SJSA1 (cell line): ENCODE data around the gene CDK11A. TPM values are rescaled to one million over a fixed set of nuclear protein-coding genes. Genes with fewer than 3 reads are reported as not detected.
"Not testable (repeated sequence)": the region's sequence is repeated elsewhere in the genome, so short reads cannot be mapped to it uniquely, and the experiment has no call there.

Source experiments
- DNase-seq, 2 experiments: peaks; one replicate each; pipeline ENCODE4 v3.0.0-alpha.2; 2015 to 2020; ENCODE audit warnings: low spot score in 2 of 2, low read depth in 1 of 2
- H3K27ac ChIP-seq: fragments of 250-450 bp; sonication (Bioruptor Pico); 2 replicates; pipeline ENCODE4 v1.5.1; 2020; ENCODE audit warnings: mild to moderate bottlenecking, moderate library complexity
- H3K27me3 ChIP-seq: fragments of 250-450 bp; sonication (Bioruptor Pico); replicated peaks from 2 replicates; pipeline ENCODE4 v1.5.1; 2020; ENCODE audit warnings: mild to moderate bottlenecking, moderate library complexity
- H3K36me3 ChIP-seq: fragments of 250-450 bp; sonication (Bioruptor Pico); 2 replicates; pipeline ENCODE4 v1.5.1; 2020; ENCODE audit warnings: mild to moderate bottlenecking
- H3K4me1 ChIP-seq: fragments of 250-450 bp; sonication (Bioruptor Pico); replicated peaks from 2 replicates; pipeline ENCODE4 v1.6.1; 2021; ENCODE audit warnings: mild to moderate bottlenecking
- H3K4me3 ChIP-seq: fragments of 250-450 bp; sonication (Bioruptor Pico); 2 replicates; pipeline ENCODE4 v1.5.1; 2020; ENCODE audit warnings: mild to moderate bottlenecking
- H3K9me3 ChIP-seq: fragments of 250-450 bp; sonication (Bioruptor Pico); replicated peaks from 2 replicates; pipeline ENCODE4 v1.5.1; 2020; ENCODE audit warnings: mild to moderate bottlenecking
- total RNA-seq: library from RNA; depleted of rRNA; stranded (reverse); fragments of >200 nt; shearing (Covaris generic); gene quantifications from 2 replicates; pipeline ENCODE4 v1.2.3, GENCODE V29; 2014

Gene CDK11A
- total RNA-seq, 1 experiment from 2014 or later: 11.8 TPM

GRCh38 chr1:1758692-1759455 is 34.7 kb upstream of the CDK11A start:
- Histone ChIP-seq H3K4me3 (no peak overlapping the region), H3K4me1 (no peaks in the 10 kb centered on the region), H3K27ac (no peak overlapping the region), H3K27me3 (no peaks in the 10 kb centered on the region), H3K9me3 (no peaks in the 10 kb centered on the region), H3K36me3 (peaks cover 93% of the 10 kb centered on the region)
- DNase-seq: no peak

GRCh38 chr1:1758059-1758621 is 34.0 kb upstream of the CDK11A start:
- no peak overlapping the region for H3K4me3 ChIP-seq
- no peaks in the 10 kb centered on the region for H3K9me3 ChIP-seq
- H3K36me3 ChIP-seq: peaks cover 96% of the 10 kb centered on the region
- no peaks in the 10 kb centered on the region for H3K27me3 ChIP-seq
- no peak for DNase-seq
- H3K27ac ChIP-seq: no peak overlapping the region
- no peaks in the 10 kb centered on the region for H3K4me1 ChIP-seq

- Histone ChIP-seq H3K9me3 (no peaks in the 10 kb centered on the region), H3K4me1 (no peaks in the 10 kb centered on the region), H3K36me3 (peaks cover 93% of the 10 kb centered on the region), H3K27me3 (no peaks in the 10 kb centered on the region), H3K27ac (no peak overlapping the region), H3K4me3 (no peak overlapping the region)
- DNase-seq: no peak
These were observed 33.4 kb upstream of the CDK11A start for GRCh38 chr1:1757422-1758058.

- peaks cover 92% of the 10 kb centered on the region for H3K36me3 ChIP-seq
- H3K9me3 ChIP-seq: no peaks in the 10 kb centered on the region
- H3K4me3 ChIP-seq: no peak overlapping the region
- H3K4me1 ChIP-seq: no peaks in the 10 kb centered on the region
- no peak overlapping the region for H3K27ac ChIP-seq
- DNase-seq: no peak
- no peaks in the 10 kb centered on the region for H3K27me3 ChIP-seq
These were observed 32.7 kb upstream of the CDK11A start for GRCh38 chr1:1756661-1757421.

- DNase-seq: no peak
- no peak overlapping the region for H3K27ac ChIP-seq
- no peaks in the 10 kb centered on the region for H3K4me1 ChIP-seq
- H3K36me3 ChIP-seq: peaks cover 82% of the 10 kb centered on the region
- H3K27me3 ChIP-seq: no peaks in the 10 kb centered on the region
- H3K4me3 ChIP-seq: no peak overlapping the region
- H3K9me3 ChIP-seq: no peaks in the 10 kb centered on the region
These were observed 31.7 kb upstream of the CDK11A start for GRCh38 chr1:1755852-1756251.

- Histone ChIP-seq H3K9me3 (no peaks in the 10 kb centered on the region), H3K27me3 (no peaks in the 10 kb centered on the region), H3K4me3 (no peak overlapping the region), H3K36me3 (peaks cover 78% of the 10 kb centered on the region), H3K4me1 (no peaks in the 10 kb centered on the region), H3K27ac (no peak overlapping the region)
- DNase-seq: no peak
These were observed 31.3 kb upstream of the CDK11A start for GRCh38 chr1:1755426-1755825.

- Histone ChIP-seq H3K27ac (no peak overlapping the region), H3K4me3 (no peak overlapping the region), H3K9me3 (no peaks in the 10 kb centered on the region), H3K36me3 (peaks cover 66% of the 10 kb centered on the region), H3K27me3 (no peaks in the 10 kb centered on the region), H3K4me1 (no peaks in the 10 kb centered on the region)
- DNase-seq: no peak
These were observed 30.1 kb upstream of the CDK11A start for GRCh38 chr1:1754051-1754815.

GRCh38 chr1:1753607-1754005 is 29.4 kb upstream of the CDK11A start:
- Histone ChIP-seq H3K9me3 (no peaks in the 10 kb centered on the region), H3K27ac (no peak overlapping the region), H3K4me3 (no peak overlapping the region), H3K36me3 (peaks cover 60% of the 10 kb centered on the region), H3K4me1 (no peaks in the 10 kb centered on the region), H3K27me3 (no peaks in the 10 kb centered on the region)
- no peak for DNase-seq

GRCh38 chr1:1752636-1753606 is 28.8 kb upstream of the CDK11A start:
- peaks cover 53% of the 10 kb centered on the region for H3K36me3 ChIP-seq
- no peaks in the 10 kb centered on the region for H3K27me3 ChIP-seq
- no peak overlapping the region for H3K4me3 ChIP-seq
- no peaks in the 10 kb centered on the region for H3K4me1 ChIP-seq
- H3K27ac ChIP-seq: no peak overlapping the region
- DNase-seq: no peak
- no peaks in the 10 kb centered on the region for H3K9me3 ChIP-seq

GRCh38 chr1:1752190-1752589 is 28.0 kb upstream of the CDK11A start:
- Histone ChIP-seq H3K4me3 (no peak overlapping the region), H3K27ac (no peak overlapping the region), H3K36me3 (peaks cover 46% of the 10 kb centered on the region), H3K9me3 (no peaks in the 10 kb centered on the region), H3K27me3 (no peaks in the 10 kb centered on the region), H3K4me1 (no peaks in the 10 kb centered on the region)
- DNase-seq: no peak

GRCh38 chr1:1749941-1750340 is 25.8 kb upstream of the CDK11A start:
- H3K4me3 ChIP-seq, DNase-seq, H3K4me1 ChIP-seq, H3K9me3 ChIP-seq, H3K27me3 ChIP-seq, H3K27ac ChIP-seq: not testable (repeated sequence)
- H3K36me3 ChIP-seq: peaks cover 27% of the 10 kb centered on the region

GRCh38 chr1:1748686-1749321 is 24.6 kb upstream of the CDK11A start:
- H3K36me3 ChIP-seq: peaks cover 16% of the 10 kb centered on the region
- H3K27ac ChIP-seq: no peak overlapping the region
- no peak overlapping the region for H3K4me3 ChIP-seq
- no peaks in the 10 kb centered on the region for H3K4me1 ChIP-seq
- H3K9me3 ChIP-seq: no peaks in the 10 kb centered on the region
- H3K27me3 ChIP-seq: no peaks in the 10 kb centered on the region
- no peak for DNase-seq
